Activated CD8-positive, alpha-beta T cell treated with anti-CD3 and anti-CD28 coated beads, Interleukin-2, amount 10 ng/mL, durations not matched to agents 7 days and 5 days (primary cell): ENCODE measurements around the gene ZBTB7A. TPM values are rescaled to one million over a fixed set of nuclear protein-coding genes. Genes with fewer than 3 reads are reported as not detected.

Experiments used
- ATAC-seq: fragments of 150-1000 bp; cut with Tn5 transposase; one replicate; pipeline ENCODE4 v1.10.0; 2021; ENCODE audit warnings: moderate library complexity
- CTCF ChIA-PET: fragments of 350-600 bp; sonication (Branson Sonifier 250); formaldehyde crosslinking; loops from one replicate; lab custom pipeline; 2021; ENCODE audit warnings: antibody characterized with exemption; lab: Charles Lee
- POLR2A ChIA-PET: fragments of 350-600 bp; sonication (Branson Sonifier 250); formaldehyde crosslinking; loops from one replicate; lab custom pipeline; 2021; ENCODE audit warnings: antibody characterized with exemption; lab: Charles Lee
- DNase-seq: peaks from one replicate; pipeline ENCODE4 v3.0.0-alpha.2; 2020
- H3K27ac Mint-ChIP-seq: one replicate; pipeline ENCODE4 v1.8.0; 2021; ENCODE audit warnings: mild to moderate bottlenecking, mixed read lengths
- H3K27me3 Mint-ChIP-seq: one replicate; pipeline ENCODE4 v1.8.0; 2021; ENCODE audit warnings: low read depth, mixed read lengths
- H3K36me3 Mint-ChIP-seq: one replicate; pipeline ENCODE4 v1.8.0; 2021; ENCODE audit warnings: low read depth, mixed read lengths
- H3K4me1 Mint-ChIP-seq: one replicate; pipeline ENCODE4 v1.8.0; 2021; ENCODE audit warnings: low read depth, mixed read lengths
- H3K4me3 Mint-ChIP-seq: one replicate; pipeline ENCODE4 v1.8.0; 2021; ENCODE audit warnings: mild to moderate bottlenecking, mixed read lengths
- H3K9me3 Mint-ChIP-seq: one replicate; pipeline ENCODE4 v1.8.0; 2022; ENCODE audit warnings: mixed read lengths; ENCODE audit not compliant: insufficient read depth
- total RNA-seq, 2 experiments: library from RNA; stranded (reverse); gene quantifications; one replicate each; pipeline ENCODE4 v1.2.3, GENCODE V29; 2021

Gene ZBTB7A
- total RNA-seq, 2 experiments from 2014 or later = 59.1 to 63.1 TPM

- Mint-ChIP-seq H3K27me3 (no peaks in the 10 kb centered on the region), H3K36me3 (peaks cover 51% of the 10 kb centered on the region), H3K4me3 (no peak overlapping the region), H3K9me3 (no peaks in the 10 kb centered on the region), H3K27ac (no peak overlapping the region), H3K4me1 (peaks cover 43% of the 10 kb centered on the region)
- ChIA-PET POLR2A (no interaction called here), CTCF (no interaction called here)
- no peak for ATAC-seq
- no peak for DNase-seq
Measured at GRCh38 chr19:4102339-4103079, 35.8 kb upstream of the ZBTB7A start.

GRCh38 chr19:4101496-4101770 is 34.7 kb upstream of the ZBTB7A start:
- peaks cover 39% of the 10 kb centered on the region for H3K4me1 Mint-ChIP-seq
- H3K27me3 Mint-ChIP-seq = no peaks in the 10 kb centered on the region
- ATAC-seq (no peak), DNase-seq (no peak)
- no peak overlapping the region for H3K4me3 Mint-ChIP-seq
- H3K9me3 Mint-ChIP-seq = no peaks in the 10 kb centered on the region
- H3K36me3 Mint-ChIP-seq = peaks cover 52% of the 10 kb centered on the region
- H3K27ac Mint-ChIP-seq = no peak overlapping the region
- ChIA-PET POLR2A (no interaction called here), CTCF (no interaction called here)

- Mint-ChIP-seq H3K4me3 (no peak overlapping the region), H3K9me3 (no peaks in the 10 kb centered on the region), H3K4me1 (peaks cover 36% of the 10 kb centered on the region), H3K36me3 (peaks cover 51% of the 10 kb centered on the region), H3K27me3 (no peaks in the 10 kb centered on the region), H3K27ac (no peak overlapping the region)
- ATAC-seq = no peak
- no peak for DNase-seq
- CTCF ChIA-PET = interaction anchor here (0.8 kb wide), 1 partner anchor 12 kb away, joined by 3 read pairs; no protein-coding TSS in a partner anchor
- POLR2A ChIA-PET = no interaction called here
Measured at GRCh38 chr19:4100647-4101495, 34.2 kb upstream of the ZBTB7A start.

- DNase-seq = no peak
- Mint-ChIP-seq H3K4me1 (peaks cover 22% of the 10 kb centered on the region), H3K4me3 (no peak overlapping the region), H3K27me3 (no peaks in the 10 kb centered on the region), H3K36me3 (peaks cover 45% of the 10 kb centered on the region), H3K27ac (no peak overlapping the region), H3K9me3 (no peaks in the 10 kb centered on the region)
- ChIA-PET CTCF (interaction anchor here (0.7 kb wide), 1 partner anchor 1063 kb away, joined by 3 read pairs; no protein-coding TSS in a partner anchor), POLR2A (interaction anchor here (1.3 to 2.2 kb wide), 2 partner anchors 10 to 21 kb away, joined by 3 to 6 read pairs; no protein-coding TSS in a partner anchor)
- ATAC-seq = no peak
Measured at GRCh38 chr19:4099041-4099764, 32.5 kb upstream of the ZBTB7A start.

GRCh38 chr19:4098493-4098892 is 31.8 kb upstream of the ZBTB7A start:
- no peaks in the 10 kb centered on the region for H3K9me3 Mint-ChIP-seq
- DNase-seq (no peak), ATAC-seq (no peak)
- POLR2A ChIA-PET = interaction anchor here (1.3 to 2.2 kb wide), 2 partner anchors 9 to 20 kb away, joined by 3 to 6 read pairs; no protein-coding TSS in a partner anchor
- CTCF ChIA-PET = no interaction called here
- no peak overlapping the region for H3K4me3 Mint-ChIP-seq
- H3K36me3 Mint-ChIP-seq = peaks cover 45% of the 10 kb centered on the region
- H3K4me1 Mint-ChIP-seq = peaks cover 19% of the 10 kb centered on the region
- H3K27ac Mint-ChIP-seq = no peak overlapping the region
- no peaks in the 10 kb centered on the region for H3K27me3 Mint-ChIP-seq

- H3K27ac Mint-ChIP-seq = no peak overlapping the region
- no peak overlapping the region for H3K4me3 Mint-ChIP-seq
Measured at GRCh38 chr19:4097501-4097900, 30.8 kb upstream of the ZBTB7A start.

GRCh38 chr19:4096049-4096892 is 29.6 kb upstream of the ZBTB7A start:
- H3K4me1 Mint-ChIP-seq = peaks cover 22% of the 10 kb centered on the region
- peaks cover 46% of the 10 kb centered on the region for H3K36me3 Mint-ChIP-seq
- DNase-seq (no peak), ATAC-seq (no peak)
- H3K4me3 Mint-ChIP-seq = no peak overlapping the region
- H3K27ac Mint-ChIP-seq = peak overlapping the region; percentile 20
- H3K9me3 Mint-ChIP-seq = no peaks in the 10 kb centered on the region
- no peaks in the 10 kb centered on the region for H3K27me3 Mint-ChIP-seq
- ChIA-PET CTCF (no interaction called here), POLR2A (no interaction called here)

More at GRCh38 chr19:4097501-4097900, 30.8 kb upstream of the ZBTB7A start:
- Mint-ChIP-seq H3K36me3 (peaks cover 49% of the 10 kb centered on the region), H3K4me1 (peaks cover 20% of the 10 kb centered on the region), H3K9me3 (no peaks in the 10 kb centered on the region), H3K27me3 (no peaks in the 10 kb centered on the region)
- POLR2A ChIA-PET = interaction anchor here (0.7 to 2.2 kb wide), 3 partner anchors 8 to 41 kb away, joined by 3 to 6 read pairs (median 3); no protein-coding TSS in a partner anchor
- DNase-seq (no peak), ATAC-seq (no peak)
- CTCF ChIA-PET = no interaction called here

GRCh38 chr19:4095488-4095844 is 28.8 kb upstream of the ZBTB7A start:
- POLR2A ChIA-PET = interaction anchor here (0.6 to 2.6 kb wide), 2 partner anchors 9 to 14 kb away, joined by 3 to 12 read pairs; no protein-coding TSS in a partner anchor
- H3K4me3 Mint-ChIP-seq = no peak overlapping the region
- H3K36me3 Mint-ChIP-seq = peaks cover 43% of the 10 kb centered on the region
- CTCF ChIA-PET = interaction anchor here (0.6 kb wide), 1 partner anchor 9 kb away, joined by 3 read pairs; no protein-coding TSS in a partner anchor
- no peaks in the 10 kb centered on the region for H3K27me3 Mint-ChIP-seq
- no peak overlapping the region for H3K27ac Mint-ChIP-seq
- H3K4me1 Mint-ChIP-seq = peaks cover 25% of the 10 kb centered on the region
- DNase-seq (no peak), ATAC-seq (no peak)
- no peaks in the 10 kb centered on the region for H3K9me3 Mint-ChIP-seq

- peaks cover 31% of the 10 kb centered on the region for H3K4me1 Mint-ChIP-seq
- no peak overlapping the region for H3K4me3 Mint-ChIP-seq
- POLR2A ChIA-PET = interaction anchor here (0.6 to 2.6 kb wide), 4 partner anchors 9 to 110 kb away, joined by 3 to 12 read pairs (median 5); partner anchors contain the start of genes EEF2 and ZBTB7A
- peaks cover 47% of the 10 kb centered on the region for H3K36me3 Mint-ChIP-seq
- no peaks in the 10 kb centered on the region for H3K9me3 Mint-ChIP-seq
- H3K27ac Mint-ChIP-seq = no peak overlapping the region
- no peak for DNase-seq
- CTCF ChIA-PET = interaction anchor here (0.6 kb wide), 1 partner anchor 10 kb away, joined by 3 read pairs; no protein-coding TSS in a partner anchor
- H3K27me3 Mint-ChIP-seq = no peaks in the 10 kb centered on the region
- ATAC-seq = no peak
Measured at GRCh38 chr19:4094761-4095487, 28.2 kb upstream of the ZBTB7A start.

GRCh38 chr19:4094291-4094690 is 27.6 kb upstream of the ZBTB7A start:
- Mint-ChIP-seq H3K4me3 (no peak overlapping the region), H3K4me1 (peaks cover 37% of the 10 kb centered on the region), H3K36me3 (peaks cover 50% of the 10 kb centered on the region), H3K27me3 (no peaks in the 10 kb centered on the region), H3K9me3 (no peaks in the 10 kb centered on the region), H3K27ac (no peak overlapping the region)
- ChIA-PET POLR2A (interaction anchor here (1.2 to 2.6 kb wide), 3 partner anchors 10 to 109 kb away, joined by 3 to 12 read pairs (median 7); partner anchors contain the start of genes EEF2 and ZBTB7A), CTCF (interaction anchor here (1.5 kb wide), 1 partner anchor 45 kb away, joined by 5 read pairs; no protein-coding TSS in a partner anchor)
- no peak for ATAC-seq
- no peak for DNase-seq
